OCI-LY1 (cell line): ENCODE measurements around the gene ABCC11.

Experiments used
- H2AFZ ChIP-seq: fragments of 200-600 bp; sonication (generic), shearing (Covaris generic); 2 replicates; pipeline ENCODE4 v1.6.0; 2014; ENCODE audit warnings: antibody characterized with exemption, mild to moderate bottlenecking, low read length
- H3F3A ChIP-seq: fragments of 200-600 bp; sonication (generic), shearing (Covaris generic); 2 replicates; pipeline ENCODE4 v1.6.0; 2014; ENCODE audit warnings: mild to moderate bottlenecking, antibody characterized with exemption, low read length, moderate library complexity; ENCODE audit not compliant: insufficient read depth
- H3K27ac ChIP-seq: fragments of 200-600 bp; sonication (generic); 2 replicates; pipeline ENCODE4 v1.5.1; 2014; ENCODE audit warnings: low read length, mixed run types, mild to moderate bottlenecking, low read depth; ENCODE audit not compliant: poor library complexity, severe bottlenecking
- H3K27me3 ChIP-seq: fragments of 200-600 bp; sonication (generic); 2 replicates; pipeline ENCODE4 v1.6.0; 2014; ENCODE audit warnings: antibody characterized with exemption, mild to moderate bottlenecking, low read length, moderate library complexity; ENCODE audit not compliant: insufficient read depth
- H3K36me3 ChIP-seq: fragments of 200-600 bp; sonication (generic); 2 replicates; pipeline ENCODE4 v1.6.1; 2014; ENCODE audit warnings: mild to moderate bottlenecking, antibody characterized with exemption, low read length, moderate library complexity, mixed read lengths; ENCODE audit not compliant: insufficient read depth
- H3K4me1 ChIP-seq: fragments of 200-600 bp; sonication (generic); 2 replicates; pipeline ENCODE4 v1.5.1; 2014; ENCODE audit warnings: mild to moderate bottlenecking, low read length, moderate library complexity; ENCODE audit not compliant: insufficient read depth, severe bottlenecking
- H3K4me2 ChIP-seq: fragments of 200-600 bp; sonication (generic), shearing (Covaris generic); 2 replicates; pipeline ENCODE4 v1.6.1; 2014; ENCODE audit warnings: low read length
- H3K4me3 ChIP-seq: fragments of 200-600 bp; sonication (generic); 2 replicates; pipeline ENCODE4 v1.5.1; 2014; ENCODE audit warnings: low read length, low read depth, mild to moderate bottlenecking, mixed read lengths; ENCODE audit not compliant: poor library complexity, severe bottlenecking
- H3K79me2 ChIP-seq: fragments of 200-600 bp; shearing (Covaris generic); 2 replicates; pipeline ENCODE4 v1.6.1; 2016; ENCODE audit warnings: mixed run types, low read length, mixed read lengths; ENCODE audit not compliant: insufficient read depth
- H3K9ac ChIP-seq: fragments of 200-600 bp; sonication (generic), shearing (Covaris generic); 2 replicates; pipeline ENCODE4 v1.6.1; 2014; ENCODE audit warnings: mild to moderate bottlenecking, low read length, mixed read lengths
- H3K9me2 ChIP-seq: fragments of 200-600 bp; sonication (generic), shearing (Covaris generic); 2 replicates; pipeline ENCODE4 v1.6.1; 2014; ENCODE audit warnings: low read depth, mild to moderate bottlenecking, low read length, mixed read lengths
- H3K9me3 ChIP-seq: fragments of 200-600 bp; shearing (Covaris generic); 2 replicates; pipeline ENCODE4 v1.6.1; 2014; ENCODE audit warnings: low read length, mixed read lengths
- H4K20me1 ChIP-seq: fragments of 200-600 bp; sonication (generic), shearing (Covaris generic); 2 replicates; pipeline ENCODE4 v1.6.0; 2016; ENCODE audit warnings: mild to moderate bottlenecking, low read length; ENCODE audit not compliant: insufficient read depth
- CTCF ChIP-seq: fragments of 200-600 bp; sonication (generic), shearing (Covaris generic); IDR thresholded peaks from 2 replicates; pipeline ENCODE4 v1.5.1; 2017; ENCODE audit warnings: mild to moderate bottlenecking, antibody characterized with exemption, low read length, moderate library complexity, mixed read lengths
- EZH2 ChIP-seq: fragments of 200-600 bp; sonication (generic), shearing (Covaris generic); IDR thresholded peaks from 2 replicates; pipeline ENCODE4 v1.8.0; 2017; ENCODE audit warnings: borderline replicate concordance, mixed run types, mild to moderate bottlenecking, antibody characterized with exemption, low read length, moderate library complexity, mixed read lengths

ABCC11 gene

GRCh38 chr16:48124266-48124665, 123.1 kb downstream of the ABCC11 start:
- H3K36me3 ChIP-seq: no peaks in the 10 kb centered on the region
- H3K27ac ChIP-seq: no peak overlapping the region
- H3F3A ChIP-seq: no peaks in the 10 kb centered on the region
- TF ChIP-seq CTCF (no peak), EZH2 (no peak)
- no peaks in the 10 kb centered on the region for H4K20me1 ChIP-seq
- H3K4me3 ChIP-seq: no peak overlapping the region
- H3K9me3 ChIP-seq: no peaks in the 10 kb centered on the region
- H3K27me3 ChIP-seq: no peaks in the 10 kb centered on the region
- H3K9me2 ChIP-seq: no peaks in the 10 kb centered on the region
- H3K9ac ChIP-seq: no peak overlapping the region
- H3K79me2 ChIP-seq: no peaks in the 10 kb centered on the region
- no peaks in the 10 kb centered on the region for H3K4me1 ChIP-seq
- no peak overlapping the region for H2AFZ ChIP-seq
- no peak overlapping the region for H3K4me2 ChIP-seq

- H2AFZ ChIP-seq: no peak overlapping the region
- H3F3A ChIP-seq: no peaks in the 10 kb centered on the region
- no peaks in the 10 kb centered on the region for H3K36me3 ChIP-seq
- TF ChIP-seq CTCF (no peak), EZH2 (no peak)
- H3K4me1 ChIP-seq: no peaks in the 10 kb centered on the region
- no peaks in the 10 kb centered on the region for H3K9me2 ChIP-seq
- H3K27ac ChIP-seq: no peak overlapping the region
- H3K9ac ChIP-seq: no peak overlapping the region
- no peaks in the 10 kb centered on the region for H3K9me3 ChIP-seq
- H3K27me3 ChIP-seq: no peaks in the 10 kb centered on the region
- H4K20me1 ChIP-seq: no peaks in the 10 kb centered on the region
- no peak overlapping the region for H3K4me3 ChIP-seq
- H3K79me2 ChIP-seq: no peaks in the 10 kb centered on the region
- H3K4me2 ChIP-seq: no peak overlapping the region
Measured at GRCh38 chr16:48123104-48123788, 124.1 kb downstream of the ABCC11 start.

- no peaks in the 10 kb centered on the region for H3K9me3 ChIP-seq
- no peaks in the 10 kb centered on the region for H3K27me3 ChIP-seq
- no peaks in the 10 kb centered on the region for H3K36me3 ChIP-seq
- no peak overlapping the region for H3K4me2 ChIP-seq
- H3K9ac ChIP-seq: no peak overlapping the region
- no peaks in the 10 kb centered on the region for H3F3A ChIP-seq
- no peak overlapping the region for H3K4me3 ChIP-seq
- no peak for TF ChIP-seq CTCF
- TF ChIP-seq EZH2: no peak
- no peaks in the 10 kb centered on the region for H4K20me1 ChIP-seq
- H2AFZ ChIP-seq: no peak overlapping the region
- H3K9me2 ChIP-seq: no peaks in the 10 kb centered on the region
- no peaks in the 10 kb centered on the region for H3K79me2 ChIP-seq
- no peaks in the 10 kb centered on the region for H3K4me1 ChIP-seq
- no peak overlapping the region for H3K27ac ChIP-seq
Measured at GRCh38 chr16:48121276-48121675, 126.1 kb downstream of the ABCC11 start.
